Ureter (tissue), 1 donor: ENCODE measurements around the gene CACNA1D. TPM values are rescaled to one million over a fixed set of nuclear protein-coding genes. Genes with fewer than 3 reads are reported as not detected.

Experiments
- DNase-seq: peaks from one replicate; pipeline ENCODE4 v3.0.0-alpha.2; 2020; ENCODE audit warnings: low spot score
- total RNA-seq: library from RNA; stranded (reverse); gene quantifications from one replicate; pipeline ENCODE4 v1.2.4, GENCODE V29; 2023
- donor health status: DM: yes; HTN: yes; CAD: no.

Gene CACNA1D
- total RNA-seq, 1 donor from 2014 or later = 84.4 TPM

GRCh38 chr3:53495520-53496391 is 1.3 kb downstream of the CACNA1D start:
- no peak for DNase-seq

- no peak for DNase-seq
These were observed 1.9 kb downstream of the CACNA1D start for GRCh38 chr3:53496392-53496670.

GRCh38 chr3:53496984-53497383 is 2.6 kb downstream of the CACNA1D start:
- DNase-seq = no peak

GRCh38 chr3:53498806-53499641 is 4.6 kb downstream of the CACNA1D start:
- no peak for DNase-seq

GRCh38 chr3:53500165-53500777 is 5.9 kb downstream of the CACNA1D start:
- no peak for DNase-seq

- no peak for DNase-seq
These were observed 6.8 kb downstream of the CACNA1D start for GRCh38 chr3:53501178-53501577.

GRCh38 chr3:53502737-53503136 is 8.3 kb downstream of the CACNA1D start:
- no peak for DNase-seq

- DNase-seq = no peak
These were observed 8.8 kb downstream of the CACNA1D start for GRCh38 chr3:53503195-53503594.

- no peak for DNase-seq
These were observed 11.8 kb downstream of the CACNA1D start for GRCh38 chr3:53506110-53506762.

- no peak for DNase-seq
These were observed 12.3 kb downstream of the CACNA1D start for GRCh38 chr3:53506763-53507145.

GRCh38 chr3:53509494-53509893 is 15.1 kb downstream of the CACNA1D start:
- DNase-seq = no peak

GRCh38 chr3:53510508-53510907 is 16.1 kb downstream of the CACNA1D start:
- no peak for DNase-seq

- peak; percentile 27 for DNase-seq
These were observed 16.8 kb downstream of the CACNA1D start for GRCh38 chr3:53511246-53511645.

GRCh38 chr3:53513556-53514190 is 19.3 kb downstream of the CACNA1D start:
- DNase-seq = no peak

GRCh38 chr3:53516339-53516738 is 21.9 kb downstream of the CACNA1D start:
- no peak for DNase-seq

GRCh38 chr3:53518495-53518981 is 24.1 kb downstream of the CACNA1D start:
- DNase-seq = no peak

- no peak for DNase-seq
These were observed 24.8 kb downstream of the CACNA1D start for GRCh38 chr3:53519065-53519709.

GRCh38 chr3:53523346-53523745 is 28.9 kb downstream of the CACNA1D start:
- DNase-seq = no peak

GRCh38 chr3:53524566-53524965 is 30.2 kb downstream of the CACNA1D start:
- DNase-seq = no peak

GRCh38 chr3:53525765-53526703 is 31.6 kb downstream of the CACNA1D start:
- DNase-seq = no peak
